Lower leg skin (tissue), 3 donors: ENCODE data around the gene CSNK1A1.

Source experiments
- CTCF ChIP-seq, 3 donors: fragments of 450-650 bp; IDR thresholded peaks; one replicate each; pipeline ENCODE4 v1.5.1; 2016; ENCODE audit warnings: antibody characterized with exemption in 3 of 3, mild to moderate bottlenecking in 3 of 3, moderate library complexity in 2 of 3
- POLR2A ChIP-seq, 2 donors: fragments of 450-650 bp; IDR thresholded peaks; one replicate each; pipeline ENCODE4 v1.6.1; 2016 to 2017; ENCODE audit warnings: antibody characterized with exemption in 2 of 2, mild to moderate bottlenecking in 1 of 2, moderate library complexity in 1 of 2

GRCh38 chr5:149475777-149476176 is 75.5 kb downstream of the CSNK1A1 start:
- TF ChIP-seq CTCF (IDR thresholded peaks at IDR 0.05) (no peak), POLR2A (IDR thresholded peaks at IDR 0.05) (no peak)
